Measurements from ENCODE around the gene H1-8.

DNA sequence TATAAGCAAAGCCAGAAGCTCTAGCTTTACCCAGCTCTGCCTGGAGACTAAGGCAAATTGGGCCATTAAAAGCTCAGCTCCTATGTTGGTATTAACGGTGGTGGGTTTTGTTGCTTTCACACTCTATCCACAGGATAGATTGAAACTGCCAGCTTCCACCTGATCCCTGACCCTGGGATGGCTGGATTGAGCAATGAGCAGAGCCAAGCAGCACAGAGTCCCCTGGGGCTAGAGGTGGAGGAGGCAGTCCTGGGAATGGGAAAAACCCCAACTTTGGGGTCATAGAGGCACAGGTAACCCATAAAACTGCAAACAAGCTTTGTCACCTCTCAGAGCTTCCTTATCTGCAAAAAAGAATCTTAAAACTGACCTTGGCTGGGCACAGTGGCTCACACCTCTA, 7.9 kb upstream of the H1-8 start:
- TF ChIP-seq, protein P1, sequence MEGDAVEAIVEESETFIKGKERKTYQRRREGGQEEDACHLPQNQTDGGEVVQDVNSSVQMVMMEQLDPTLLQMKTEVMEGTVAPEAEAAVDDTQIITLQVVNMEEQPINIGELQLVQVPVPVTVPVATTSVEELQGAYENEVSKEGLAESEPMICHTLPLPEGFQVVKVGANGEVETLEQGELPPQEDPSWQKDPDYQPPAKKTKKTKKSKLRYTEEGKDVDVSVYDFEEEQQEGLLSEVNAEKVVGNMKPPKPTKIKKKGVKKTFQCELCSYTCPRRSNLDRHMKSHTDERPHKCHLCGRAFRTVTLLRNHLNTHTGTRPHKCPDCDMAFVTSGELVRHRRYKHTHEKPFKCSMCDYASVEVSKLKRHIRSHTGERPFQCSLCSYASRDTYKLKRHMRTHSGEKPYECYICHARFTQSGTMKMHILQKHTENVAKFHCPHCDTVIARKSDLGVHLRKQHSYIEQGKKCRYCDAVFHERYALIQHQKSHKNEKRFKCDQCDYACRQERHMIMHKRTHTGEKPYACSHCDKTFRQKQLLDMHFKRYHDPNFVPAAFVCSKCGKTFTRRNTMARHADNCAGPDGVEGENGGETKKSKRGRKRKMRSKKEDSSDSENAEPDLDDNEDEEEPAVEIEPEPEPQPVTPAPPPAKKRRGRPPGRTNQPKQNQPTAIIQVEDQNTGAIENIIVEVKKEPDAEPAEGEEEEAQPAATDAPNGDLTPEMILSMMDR (IDR thresholded peaks at IDR 0.05): no peak
- no peak for TF ChIP-seq POLR2A (IDR thresholded peaks at IDR 0.05)
